GM19455 (cell line): Measurements from ENCODE around the gene PIP5K1B.
A peak's percentile ranks its signal among the peaks of the same experiment; 100 is the strongest.

Experiments used
- ATAC-seq: cut with Tn5 transposase; IDR thresholded peaks from one replicate; pipeline ENCODE4 v1.9.1; 2021; ENCODE audit not compliant: unreplicated experiment

The PIP5K1B gene

GRCh38 chr9:68763104-68763503, 58.1 kb downstream of the PIP5K1B start:
- ATAC-seq, result no peak

- no peak for ATAC-seq
Measured at GRCh38 chr9:68768619-68769018, 63.6 kb downstream of the PIP5K1B start.

GRCh38 chr9:68769852-68770251, 64.8 kb downstream of the PIP5K1B start:
- ATAC-seq, result no peak

- no peak for ATAC-seq
Measured at GRCh38 chr9:68771376-68771775, 66.3 kb downstream of the PIP5K1B start.

- ATAC-seq, result no peak
Measured at GRCh38 chr9:68775003-68775730, 70.1 kb downstream of the PIP5K1B start.

- no peak for ATAC-seq
Measured at GRCh38 chr9:68777070-68777763, 72.2 kb downstream of the PIP5K1B start.

- ATAC-seq, result no peak
Measured at GRCh38 chr9:68778635-68779034, 73.6 kb downstream of the PIP5K1B start.

GRCh38 chr9:68779558-68780379, 74.7 kb downstream of the PIP5K1B start:
- ATAC-seq, result peak; percentile 86

- no peak for ATAC-seq
Measured at GRCh38 chr9:68780380-68780712, 75.3 kb downstream of the PIP5K1B start.

GRCh38 chr9:68780720-68781119, 75.7 kb downstream of the PIP5K1B start:
- no peak for ATAC-seq

- no peak for ATAC-seq
Measured at GRCh38 chr9:68781928-68782327, 76.9 kb downstream of the PIP5K1B start.

- ATAC-seq, result no peak
Measured at GRCh38 chr9:68782546-68782945, 77.5 kb downstream of the PIP5K1B start.

GRCh38 chr9:68785965-68786364, 80.9 kb downstream of the PIP5K1B start:
- ATAC-seq, result no peak

GRCh38 chr9:68791169-68791568, 86.1 kb downstream of the PIP5K1B start:
- no peak for ATAC-seq

- peak; percentile 72 for ATAC-seq
Measured at GRCh38 chr9:68793605-68794343, 88.7 kb downstream of the PIP5K1B start.

- no peak for ATAC-seq
Measured at GRCh38 chr9:68794898-68795297, 89.9 kb downstream of the PIP5K1B start.

GRCh38 chr9:68795411-68795810, 90.4 kb downstream of the PIP5K1B start:
- ATAC-seq, result no peak

- ATAC-seq, result no peak
Measured at GRCh38 chr9:68797116-68797515, 92.1 kb downstream of the PIP5K1B start.

- no peak for ATAC-seq
Measured at GRCh38 chr9:68798423-68798822, 93.4 kb downstream of the PIP5K1B start.

- no peak for ATAC-seq
Measured at GRCh38 chr9:68800836-68801235, 95.8 kb downstream of the PIP5K1B start.

- ATAC-seq, result peak; percentile 96
Measured at GRCh38 chr9:68802525-68803015, 97.5 kb downstream of the PIP5K1B start.
